GM19023 (cell line): ENCODE data around the gene C1QTNF6.

Source experiments
- ATAC-seq: cut with Tn5 transposase; IDR thresholded peaks from one replicate; pipeline ENCODE4 v1.9.1; 2021; ENCODE audit warnings: mild to moderate bottlenecking, moderate library complexity; ENCODE audit not compliant: unreplicated experiment

The C1QTNF6 gene

DNA sequence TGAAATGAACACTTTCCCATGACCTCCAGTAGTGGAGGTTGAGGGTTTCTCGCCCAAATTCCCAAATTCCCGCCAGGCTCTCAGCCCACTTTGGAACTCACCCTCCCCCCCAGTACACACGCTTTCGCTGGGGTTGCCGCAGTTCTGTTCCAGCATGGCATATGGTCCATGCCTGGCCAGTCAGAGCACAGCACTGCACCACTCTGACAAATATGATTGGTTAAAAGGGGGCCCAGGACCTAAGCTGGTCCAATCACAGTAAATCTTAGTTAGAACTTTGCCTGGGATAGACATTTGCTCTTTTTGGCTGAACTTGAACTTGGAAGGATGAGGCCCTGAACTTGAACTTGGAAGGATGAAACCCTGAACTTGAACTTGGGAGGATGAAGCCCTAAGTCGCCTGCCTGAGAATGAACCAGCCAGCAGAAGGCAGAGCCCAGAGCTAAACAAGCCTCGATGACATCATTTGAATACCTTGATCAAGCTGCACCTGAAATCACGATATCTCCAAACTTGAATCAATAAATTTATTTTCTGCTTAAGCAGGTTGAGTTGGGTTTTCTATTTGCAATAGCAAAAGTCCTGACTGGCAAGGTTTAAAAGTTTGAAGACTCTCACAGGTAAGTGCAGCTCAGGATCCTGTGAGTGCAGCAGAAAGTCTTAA lies 36.8 kb upstream of the C1QTNF6 start:
- ATAC-seq, result no peak

DNA sequence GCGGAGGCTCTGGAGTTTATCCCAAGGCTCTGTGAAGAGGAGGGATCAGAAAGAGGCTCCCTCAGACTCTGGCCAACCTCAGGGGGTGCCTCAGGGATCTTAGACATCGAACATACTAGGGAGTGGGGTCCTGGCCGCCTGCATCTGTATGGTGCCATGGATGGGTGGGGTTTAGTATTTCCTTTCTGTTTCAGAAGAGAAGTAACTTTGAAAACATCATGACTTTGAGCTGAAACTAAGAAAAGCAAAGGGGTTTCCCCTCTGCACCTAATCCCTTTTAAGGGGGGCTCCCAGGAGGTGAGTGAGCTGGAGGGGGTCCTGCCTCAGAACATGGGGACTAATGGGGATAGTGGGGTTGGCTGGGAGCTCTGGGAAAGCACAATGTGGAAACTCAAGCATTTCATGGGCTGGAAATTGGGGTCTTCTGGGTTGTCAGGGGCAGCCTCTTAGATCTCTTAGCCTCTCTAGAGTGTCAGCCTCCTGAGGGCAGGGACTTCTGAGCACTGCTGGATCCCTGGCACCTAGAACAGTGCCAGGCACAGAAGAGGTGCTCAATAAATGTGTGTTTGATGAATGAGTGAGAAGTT lies 36.0 kb upstream of the C1QTNF6 start:
- no peak for ATAC-seq

DNA sequence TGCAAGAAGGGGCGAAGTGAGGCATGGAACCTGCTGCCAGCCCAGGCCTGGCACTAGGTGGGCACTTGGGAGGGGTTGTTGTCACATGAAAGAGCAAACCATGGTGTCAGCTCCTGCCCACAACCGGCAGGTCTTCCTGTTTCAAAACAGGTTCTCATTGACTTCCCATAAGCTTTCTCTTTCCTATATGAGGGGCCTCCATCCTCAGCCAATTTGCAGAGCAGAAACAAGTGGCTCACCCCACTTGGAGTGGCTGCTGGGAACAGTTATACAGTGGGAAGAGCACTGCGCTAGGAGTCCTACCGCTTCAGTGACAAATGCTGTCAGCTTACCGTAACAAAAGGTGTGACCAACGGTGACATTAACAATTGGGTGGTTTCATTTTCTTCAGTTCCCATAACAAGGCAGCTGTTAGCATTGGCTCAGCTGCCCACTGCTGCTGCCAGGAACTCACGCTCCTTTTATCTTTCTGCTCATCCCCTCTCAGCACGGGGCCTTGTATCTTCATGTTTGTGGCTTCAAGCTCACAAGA lies 34.5 kb upstream of the C1QTNF6 start:
- no peak for ATAC-seq

DNA sequence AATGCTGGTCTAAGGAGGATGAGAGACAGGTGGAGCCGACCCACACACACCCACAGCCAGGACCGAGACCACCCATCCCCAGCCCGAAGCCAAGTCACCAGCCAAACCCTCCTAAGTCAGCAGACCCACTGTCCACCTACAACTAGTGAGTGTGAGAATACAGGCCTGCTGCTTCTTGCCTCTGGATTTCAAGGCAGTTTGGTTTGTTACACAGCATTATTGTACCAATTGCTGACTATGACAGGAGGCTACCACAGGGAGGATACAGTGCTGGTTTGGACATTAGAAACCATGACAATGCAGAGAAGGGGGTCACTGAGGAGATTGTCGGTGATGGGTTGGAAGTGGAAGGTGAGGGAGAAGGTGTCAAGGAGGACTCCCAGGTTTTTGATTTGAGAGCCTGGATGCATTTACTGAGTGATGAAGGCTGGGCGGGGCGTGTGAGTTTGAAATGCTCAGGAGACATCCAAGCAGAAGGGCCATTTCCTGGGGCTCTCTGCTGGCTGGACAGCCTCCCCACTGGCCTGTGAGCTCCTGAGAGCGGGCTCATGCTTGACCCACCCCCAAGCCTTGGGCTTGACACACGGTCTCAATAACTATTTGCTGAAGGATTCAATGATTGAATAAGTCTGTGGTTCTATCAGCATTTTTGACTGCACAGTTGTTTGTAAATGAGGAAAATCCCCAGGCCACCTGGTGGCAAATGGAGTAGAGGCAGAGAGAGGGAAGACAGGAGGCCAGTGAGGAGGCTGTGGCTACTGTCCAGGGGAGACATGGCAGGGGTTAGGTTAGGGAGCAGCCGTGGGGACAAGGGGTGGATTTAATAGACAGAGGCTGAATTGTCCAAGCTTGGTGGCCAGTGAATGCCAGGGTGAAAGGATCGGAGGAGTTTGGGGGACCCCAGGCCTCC lies 33.6 kb upstream of the C1QTNF6 start:
- no peak for ATAC-seq

DNA sequence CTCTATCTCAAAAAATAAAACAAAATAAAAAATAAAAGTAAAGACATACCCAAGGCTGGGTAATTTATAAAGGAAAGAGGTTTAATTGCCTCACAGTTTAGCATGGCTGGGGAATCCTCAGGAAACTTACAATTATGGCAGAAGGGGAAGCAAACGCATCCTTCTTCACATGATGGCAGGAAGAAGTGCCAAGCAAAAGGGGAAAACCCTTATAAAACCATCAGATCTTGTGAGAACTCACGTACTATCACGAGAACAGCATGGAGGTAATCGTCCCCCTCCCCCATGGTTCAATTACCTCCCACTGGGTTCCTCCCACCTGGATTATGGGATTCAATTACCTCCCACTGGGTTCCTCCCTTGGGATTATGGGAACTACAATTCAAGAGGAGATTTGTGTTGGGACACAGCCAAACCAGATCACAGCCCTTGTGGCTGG lies 32.5 kb upstream of the C1QTNF6 start:
- no peak for ATAC-seq

DNA sequence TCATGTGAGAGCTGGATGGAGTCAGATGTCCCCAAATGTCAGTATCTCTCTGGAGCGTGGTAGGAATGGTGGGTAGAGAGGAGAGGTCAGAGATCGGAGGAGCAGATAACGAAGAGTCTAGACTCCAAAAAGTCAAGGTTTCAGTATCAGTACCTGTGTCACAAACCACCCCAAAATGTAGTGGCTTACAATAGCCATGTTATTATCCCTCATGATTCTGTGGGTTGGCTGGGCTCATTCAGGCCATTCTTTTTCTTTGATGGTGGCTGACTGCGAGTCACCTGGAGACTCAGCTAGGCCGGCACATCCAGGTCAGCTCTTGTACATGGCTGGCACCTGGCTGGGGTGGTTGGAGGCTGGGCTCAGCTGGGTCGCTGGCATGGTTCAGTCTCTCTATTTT lies 31.5 kb upstream of the C1QTNF6 start:
- ATAC-seq, result peak; percentile 22

DNA sequence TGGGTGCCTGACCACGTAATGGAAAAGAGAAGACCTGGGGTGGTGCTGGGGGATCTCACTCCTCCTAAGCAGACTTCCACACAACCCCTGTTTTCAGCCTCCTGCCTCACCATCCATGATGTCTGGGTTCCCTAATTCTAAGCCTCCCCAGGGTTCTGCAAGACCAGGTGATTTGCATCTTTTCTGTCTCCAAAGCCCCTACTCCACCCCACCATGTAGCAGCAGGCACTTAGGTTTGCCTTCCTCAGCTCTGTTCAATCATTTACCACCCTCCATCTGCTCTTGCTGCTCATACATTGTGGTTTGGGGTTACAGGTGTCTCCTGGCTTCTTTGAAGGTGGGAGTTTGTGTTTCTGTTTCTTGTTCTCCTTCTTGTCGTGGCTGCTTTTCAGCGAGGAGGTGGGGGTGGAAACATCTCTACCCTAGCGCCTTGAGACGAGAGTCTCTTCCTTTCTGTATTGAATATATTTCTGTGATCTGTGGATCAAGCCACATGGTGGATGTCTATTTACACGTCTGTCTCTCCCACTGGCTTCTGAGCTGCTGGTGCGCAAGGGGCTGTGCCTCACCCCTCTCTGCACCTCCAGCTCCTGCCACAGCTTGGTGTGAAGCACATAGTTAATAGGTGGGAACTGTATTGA lies 30.8 kb upstream of the C1QTNF6 start:
- peak; percentile 72 for ATAC-seq

DNA sequence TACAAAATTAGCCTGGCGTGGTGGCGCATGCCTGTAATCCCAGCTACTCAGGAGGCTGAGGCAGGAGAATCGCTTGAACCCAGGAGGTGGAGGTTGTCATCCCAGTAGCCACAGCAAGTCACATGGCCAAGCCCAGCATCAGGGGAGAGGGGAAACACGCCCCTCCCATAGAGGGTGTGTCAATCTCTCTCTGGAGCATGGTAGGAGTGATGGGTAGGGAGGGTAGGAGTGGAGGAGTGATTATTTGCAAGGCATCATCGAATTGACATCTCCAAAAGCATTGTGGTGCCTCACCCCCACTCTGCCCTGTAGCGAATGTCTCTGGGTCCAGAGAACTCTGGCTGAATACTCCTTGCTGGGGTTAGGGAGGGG lies 30.3 kb upstream of the C1QTNF6 start:
- peak; percentile 36 for ATAC-seq

DNA sequence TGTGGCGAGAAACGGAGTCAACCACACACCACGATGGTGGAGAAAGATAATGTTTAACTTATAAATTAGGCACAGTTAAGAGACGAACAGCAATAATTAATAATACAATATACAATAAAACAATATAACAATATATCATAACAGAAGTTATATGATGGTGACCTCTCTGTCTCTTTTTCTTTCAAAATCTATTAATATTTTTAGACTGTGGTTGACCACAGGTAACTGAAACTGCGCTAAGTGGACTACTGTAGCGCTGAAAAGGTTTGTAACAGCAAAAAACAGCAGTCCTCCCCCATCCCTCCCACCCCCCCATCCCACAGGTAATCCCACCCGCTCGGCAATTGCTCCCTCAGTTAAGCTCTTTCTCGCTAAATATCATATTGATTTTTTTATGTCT lies 27.8 kb upstream of the C1QTNF6 start:
- ATAC-seq, result no peak

DNA sequence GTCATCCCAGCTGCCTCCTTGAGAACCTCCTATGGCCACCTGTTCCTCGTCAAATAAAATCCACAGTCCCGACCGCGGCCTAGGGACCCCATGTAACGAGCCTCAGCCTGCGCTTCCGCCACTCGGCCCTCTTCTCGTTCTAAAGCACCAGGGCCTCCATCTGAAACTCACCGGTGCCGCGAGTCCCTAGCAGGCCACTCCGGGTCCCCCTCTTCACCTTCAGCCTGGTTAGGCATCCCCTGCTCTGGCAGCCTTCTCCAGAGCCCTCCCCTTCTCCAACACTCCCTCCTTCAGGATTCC lies 26.6 kb upstream of the C1QTNF6 start:
- no peak for ATAC-seq

DNA sequence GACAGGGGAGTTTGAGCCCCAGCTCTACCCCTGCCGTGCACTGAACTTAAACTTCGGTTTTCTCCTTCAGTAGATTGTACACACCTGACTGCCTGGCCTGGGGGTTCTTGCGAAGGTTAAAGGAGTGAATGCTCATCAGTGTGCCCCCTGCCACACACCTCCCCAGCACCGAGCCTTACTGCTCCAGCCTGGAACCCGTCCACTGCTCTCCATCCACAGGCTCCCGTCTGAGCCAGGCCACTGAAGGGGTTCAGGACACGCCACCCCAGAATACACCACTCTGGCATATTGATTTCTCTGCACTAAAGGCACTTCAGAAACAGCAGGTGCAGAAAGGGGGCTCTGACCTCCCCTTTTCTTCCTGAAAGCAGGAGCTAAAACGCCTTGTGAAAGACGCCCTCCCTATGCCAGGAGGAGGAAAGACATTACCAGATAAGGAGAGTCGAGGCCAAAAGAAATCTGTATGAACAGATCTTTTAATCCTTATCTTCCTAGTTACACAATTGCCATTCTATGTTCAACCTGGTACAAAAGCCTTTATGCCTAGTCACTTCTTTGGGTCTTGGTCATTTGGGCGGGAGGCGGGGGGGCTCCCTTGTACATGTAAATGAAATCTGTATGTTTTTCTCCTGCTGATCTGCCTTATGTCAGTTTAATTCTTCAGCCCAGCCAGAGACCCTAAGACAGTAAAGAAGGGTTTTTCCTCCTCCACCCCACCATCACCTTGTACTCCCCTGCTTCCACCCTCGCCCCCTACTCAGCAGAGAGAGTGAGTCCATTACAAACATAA lies 26.1 kb upstream of the C1QTNF6 start:
- no peak for ATAC-seq

DNA sequence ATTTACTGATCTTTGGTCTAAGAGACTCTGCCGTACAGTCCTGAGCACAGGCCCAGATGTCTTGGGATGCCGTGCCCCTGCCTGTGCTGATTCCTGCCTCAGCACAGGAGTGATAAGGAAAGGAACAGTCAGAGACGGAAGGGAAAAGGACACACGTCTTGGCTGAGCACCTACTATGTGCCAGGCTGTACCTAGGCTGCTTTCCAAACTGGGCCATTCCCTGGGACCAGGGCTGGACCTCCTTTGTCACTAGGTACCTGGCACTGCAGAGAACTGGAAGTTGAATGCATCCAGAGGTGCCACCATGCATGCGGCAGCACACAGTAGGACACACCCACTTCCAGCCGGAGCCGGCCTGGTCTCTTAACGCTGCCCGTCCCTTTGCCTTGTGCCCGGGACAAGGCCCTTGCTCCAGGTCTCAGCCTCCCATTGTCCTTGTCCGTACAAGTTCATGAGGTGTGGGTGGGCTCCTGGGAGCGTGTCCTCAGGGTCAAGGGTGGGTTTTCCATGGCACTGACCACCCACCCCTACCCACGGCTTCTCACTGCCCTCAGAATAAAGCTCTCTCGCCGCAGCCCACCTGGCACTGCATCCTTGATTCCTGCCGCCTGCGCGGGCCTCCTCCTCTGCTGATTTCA lies 25.3 kb upstream of the C1QTNF6 start:
- no peak for ATAC-seq

DNA sequence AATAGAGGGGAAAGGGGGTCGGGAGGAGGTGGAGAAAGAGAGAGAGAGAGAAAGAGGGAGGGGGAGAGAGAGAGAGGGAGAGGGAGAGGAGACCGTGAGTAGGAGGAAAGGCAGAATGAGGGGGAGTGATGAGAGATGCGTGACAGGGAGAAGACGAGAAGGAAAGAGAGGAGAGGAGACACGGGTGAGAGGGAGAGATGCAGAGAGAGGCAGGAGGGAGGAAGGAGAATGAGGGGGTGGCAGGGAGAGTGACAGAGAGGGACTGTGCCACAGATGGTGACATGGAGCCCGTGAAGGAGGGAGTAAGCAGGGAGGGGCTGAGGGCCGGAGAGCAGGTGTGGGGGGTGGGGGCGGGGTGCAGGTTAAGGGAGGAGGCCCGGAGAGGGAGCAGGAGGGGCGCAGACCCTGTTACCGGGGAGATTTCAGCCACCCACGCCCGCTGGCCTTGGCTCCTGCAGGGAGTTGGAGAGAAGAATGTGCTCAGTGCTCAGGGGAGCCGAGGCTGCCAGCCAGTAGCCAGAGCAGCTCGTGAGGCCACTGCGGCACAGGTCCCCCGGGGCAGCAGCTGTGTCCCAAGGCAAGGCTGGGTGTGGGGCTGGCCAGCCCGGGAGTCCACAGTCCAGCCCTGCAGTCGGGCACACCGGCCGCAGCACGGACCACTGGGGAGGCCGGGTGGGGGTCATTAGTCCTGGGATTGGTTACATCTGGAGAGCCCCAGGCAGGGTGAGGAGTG lies 24.3 kb upstream of the C1QTNF6 start, which contains the start of gene SSTR3:
TSS of gene SSTR3 (minus strand) at position 304 of the 733 bp plus-strand sequence. CDS start 4,674 bp downstream, outside the sequence.
- no peak for ATAC-seq

DNA sequence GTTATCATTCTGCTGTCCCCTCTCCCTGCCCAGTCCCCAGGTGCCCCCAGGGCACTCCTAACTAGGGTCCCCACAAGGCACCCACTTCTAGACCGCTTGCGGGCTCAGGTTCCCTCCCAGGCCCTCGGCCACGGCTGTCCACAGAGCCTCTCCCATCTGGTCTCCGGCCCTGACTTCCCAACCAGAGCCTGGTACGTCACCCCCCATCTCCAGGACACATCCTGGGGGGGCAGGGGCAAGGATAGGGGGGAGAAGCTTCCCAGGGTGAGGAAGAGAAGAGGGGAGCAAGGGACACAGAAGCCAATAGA lies 23.8 kb upstream of the C1QTNF6 start:
- ATAC-seq, result no peak

DNA sequence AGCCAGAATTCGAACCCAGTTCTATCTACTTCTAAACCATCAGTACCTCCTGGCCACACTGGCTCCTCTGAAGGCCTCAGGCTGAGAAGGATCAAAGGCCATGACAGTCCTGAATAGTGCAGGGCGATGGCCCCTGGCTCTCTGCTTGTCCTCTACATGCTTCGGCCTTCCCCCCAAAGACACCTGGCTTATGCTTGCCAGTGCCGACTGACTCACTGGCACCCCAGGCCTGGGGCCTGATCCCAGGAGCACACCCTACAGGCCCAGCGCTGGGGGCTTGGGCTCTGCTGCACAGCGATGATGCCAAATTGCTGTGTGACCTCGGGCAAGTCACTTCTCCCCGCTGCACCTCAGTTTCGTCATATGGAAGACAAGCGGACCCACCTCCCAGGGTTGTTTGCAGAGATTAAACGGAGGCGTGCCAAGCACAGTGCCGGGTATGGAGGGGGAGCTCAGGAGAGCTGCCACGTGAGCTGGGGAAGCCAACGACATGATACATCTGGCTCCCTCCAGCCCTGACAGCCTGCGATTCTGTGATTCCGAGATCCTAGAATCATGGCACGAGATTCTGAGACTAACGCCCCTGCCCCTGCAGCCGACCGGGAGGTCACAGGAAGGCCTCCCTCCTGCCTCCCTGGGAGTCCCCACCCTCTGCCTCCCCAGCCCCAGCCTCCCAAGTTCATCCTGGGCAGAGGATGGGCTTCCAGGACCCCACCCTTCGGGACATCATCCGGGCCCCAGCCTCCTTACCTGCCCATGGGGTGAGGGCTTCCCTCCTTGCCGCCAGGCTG lies 23.2 kb upstream of the C1QTNF6 start:
- no peak for ATAC-seq

DNA sequence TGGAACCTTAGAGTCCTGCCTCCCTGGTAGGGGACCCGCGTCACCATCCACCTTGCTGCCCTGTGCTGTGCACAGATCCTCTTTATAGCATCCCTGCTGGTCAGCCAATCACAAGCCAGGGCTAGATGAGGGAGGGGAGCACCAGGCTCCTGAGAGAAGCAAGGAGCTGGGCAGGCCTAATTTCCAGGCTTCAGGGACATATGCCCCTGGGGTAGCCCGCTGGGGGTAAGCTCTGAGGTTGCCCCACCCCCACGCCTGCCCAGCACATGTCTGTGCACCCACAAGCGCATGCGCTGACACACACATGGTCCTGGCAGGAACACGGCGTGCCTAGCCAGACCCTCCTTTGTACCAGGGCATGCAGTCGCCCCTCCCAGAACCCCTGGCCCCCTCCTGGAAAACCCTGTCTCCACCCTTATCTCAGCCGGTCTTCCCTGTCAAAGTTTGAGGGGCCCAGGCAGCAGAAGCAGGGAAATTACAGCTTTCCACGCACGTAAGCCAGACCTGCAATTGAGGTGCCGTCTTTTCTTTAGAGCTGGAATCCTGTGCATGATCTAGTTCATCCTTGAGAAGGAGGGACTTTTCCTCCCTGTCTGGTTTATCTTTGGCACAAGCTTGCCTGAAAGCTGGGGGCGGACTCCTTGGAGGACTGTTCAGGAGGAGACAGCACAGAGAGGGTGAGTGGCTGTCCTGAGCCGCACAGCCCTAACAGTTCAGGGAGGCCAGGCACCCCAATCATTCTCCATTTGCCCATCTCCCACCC lies 22.2 kb upstream of the C1QTNF6 start:
- no peak for ATAC-seq

DNA sequence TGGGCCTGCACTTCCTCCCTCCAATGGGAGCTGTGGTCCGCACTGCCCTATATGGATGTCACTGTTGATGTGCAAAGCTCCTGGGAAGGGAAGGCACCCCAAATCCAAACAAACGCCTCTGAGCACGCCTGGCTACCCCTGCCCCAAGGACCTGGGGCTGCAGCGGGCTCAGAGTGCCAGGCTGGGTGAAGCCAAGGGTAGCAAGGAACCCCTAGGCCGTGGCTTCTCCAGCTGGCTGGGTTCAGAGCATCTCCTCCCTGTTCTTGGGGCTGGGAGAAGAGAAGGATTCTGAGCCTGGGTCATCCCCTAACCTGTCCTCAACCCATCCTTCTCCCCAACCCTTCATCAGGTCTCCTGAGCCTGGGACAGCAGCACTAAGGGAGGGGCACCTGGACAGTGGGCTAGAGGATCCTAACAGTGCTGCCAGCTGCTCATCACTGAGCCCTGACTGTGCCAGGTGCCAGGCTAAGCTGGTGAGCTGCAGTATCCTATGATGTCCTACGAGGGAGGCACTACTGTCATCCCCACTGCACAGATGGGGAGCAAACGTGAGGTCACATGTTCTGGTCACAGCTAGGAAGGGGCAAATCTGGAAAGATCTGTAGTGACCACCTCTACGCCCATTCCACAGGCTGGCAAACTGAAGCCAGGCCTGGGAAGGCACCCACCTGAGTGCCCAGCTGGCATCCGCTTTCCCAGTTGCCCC lies 21.2 kb upstream of the C1QTNF6 start:
- no peak for ATAC-seq
